B cell (primary cell): ENCODE results near the gene CUBN. TPM values are rescaled to one million over a fixed set of nuclear protein-coding genes. Genes with fewer than 3 reads are reported as not detected.

Experiments used
- ATAC-seq: fragments of 200-7000 bp; cut with Tn5 transposase; one replicate; pipeline ENCODE4 v1.10.0; 2021; ENCODE audit warnings: low read depth, mild to moderate bottlenecking, moderate number of reproducible peaks, moderate library complexity
- CTCF ChIA-PET: fragments of 350-600 bp; sonication (Branson Sonifier 250); formaldehyde crosslinking; loops from one replicate; lab custom pipeline; 2021; ENCODE audit warnings: antibody characterized with exemption, inconsistent platforms; lab: Charles Lee
- POLR2A ChIA-PET: fragments of 350-600 bp; sonication (Branson Sonifier 250); formaldehyde crosslinking; loops from one replicate; lab custom pipeline; 2021; ENCODE audit warnings: antibody characterized with exemption; lab: Charles Lee
- DNase-seq: peaks from one replicate; pipeline ENCODE4 v3.0.0; 2013
- H2AFZ ChIP-seq: 2 replicates; pipeline ENCODE4 v1.6.1; 2012; ENCODE audit warnings: mild to moderate bottlenecking, low read depth, low read length; ENCODE audit not compliant: insufficient read depth, poor library complexity, severe bottlenecking
- H3K27ac ChIP-seq, 2 donors: 1 replicate in 1 of 2; 2 replicates in 1 of 2; pipeline ENCODE4 v1.5.1; 2012 to 2013; ENCODE audit warnings: low read length in 2 of 2, mild to moderate bottlenecking in 2 of 2, moderate library complexity in 1 of 2
- H3K27me3 ChIP-seq, 4 experiments: fragments of 200-600 bp in 1 of 4; sonication (generic) in 1 of 4; replicated peaks in 1 of 4; 1 replicate in 2 of 4; 2 replicates in 2 of 4; pipeline versions ENCODE4 v1.6.1 to v1.7.0; 2013 to 2016; ENCODE audit warnings: low read length in 3 of 4, mild to moderate bottlenecking in 2 of 4, mixed read lengths in 1 of 4, moderate library complexity in 1 of 4; ENCODE audit not compliant: insufficient read depth in 4 of 4, control insufficient read depth in 3 of 4; ENCODE audit errors: control extremely low read depth in 1 of 4
- H3K36me3 ChIP-seq, 2 experiments: replicated peaks in 1 of 2; 1 replicate in 1 of 2; 2 replicates in 1 of 2; pipeline versions ENCODE4 v1.6.1 to v1.7.1; 2013; ENCODE audit warnings: low read length in 1 of 2; ENCODE audit not compliant: insufficient read depth in 2 of 2, control insufficient read depth in 1 of 2; ENCODE audit errors: control extremely low read depth in 1 of 2, extremely low read depth in 1 of 2
- H3K4me1 ChIP-seq, 2 donors: fragments of 200-600 bp in 1 of 2; sonication (generic) in 1 of 2; 1 replicate in 1 of 2; 2 replicates in 1 of 2; pipeline versions ENCODE4 v1.5.1 to v1.6.1; 2013 to 2017; ENCODE audit warnings: low read length in 2 of 2; ENCODE audit not compliant: control insufficient read depth in 2 of 2, insufficient read depth in 2 of 2
- H3K4me2 ChIP-seq: replicated peaks from 2 replicates; pipeline ENCODE3; 2012; ENCODE audit warnings: mild to moderate bottlenecking, low read depth, low read length; ENCODE audit not compliant: poor library complexity, severe bottlenecking
- H3K4me3 ChIP-seq, 5 experiments: fragments of 200-600 bp in 1 of 5; sonication (generic) in 1 of 5; 1 replicate in 3 of 5; 2 replicates in 2 of 5; pipeline versions ENCODE4 v1.5.1 to v1.7.0; 2011 to 2016; ENCODE audit warnings: low read length in 4 of 5, mild to moderate bottlenecking in 4 of 5, low read depth in 2 of 5, control low read depth in 1 of 5, moderate library complexity in 1 of 5; ENCODE audit not compliant: insufficient read depth in 1 of 5; ENCODE audit errors: control extremely low read depth in 1 of 5, extremely low read depth in 1 of 5
- H3K79me2 ChIP-seq: fragments of 200-600 bp; sonication (generic); one replicate; pipeline ENCODE4 v1.6.0; 2016; ENCODE audit warnings: low read length; ENCODE audit not compliant: control insufficient read depth, insufficient read depth
- H3K9ac ChIP-seq: fragments of 200-600 bp; sonication (generic); 2 replicates; pipeline ENCODE4 v1.6.1; 2017; ENCODE audit warnings: mild to moderate bottlenecking, low read length, moderate library complexity
- H3K9me3 ChIP-seq, 3 donors: one replicate each; pipeline versions ENCODE4 v1.6.1 to v1.7.1; 2013; ENCODE audit warnings: low read length in 2 of 3; ENCODE audit not compliant: control insufficient read depth in 2 of 3, insufficient read depth in 1 of 3; ENCODE audit errors: control extremely low read depth in 1 of 3
- H4K20me1 ChIP-seq: 2 replicates; pipeline ENCODE4 v1.6.0; 2012; ENCODE audit warnings: mild to moderate bottlenecking, low read length; ENCODE audit not compliant: insufficient read depth, control insufficient read depth, poor library complexity, severe bottlenecking
- H3K27ac Mint-ChIP-seq: one replicate; pipeline ENCODE4 v1.8.0; 2021; ENCODE audit warnings: mixed read lengths
- H3K27me3 Mint-ChIP-seq: one replicate; pipeline ENCODE4 v1.8.0; 2021; ENCODE audit warnings: mixed read lengths
- H3K4me1 Mint-ChIP-seq: one replicate; pipeline ENCODE4 v1.8.0; 2021; ENCODE audit warnings: mixed read lengths
- H3K4me3 Mint-ChIP-seq: one replicate; pipeline ENCODE4 v1.8.0; 2021; ENCODE audit warnings: mixed read lengths
- H3K9me3 Mint-ChIP-seq: one replicate; pipeline ENCODE4 v1.8.0; 2022; ENCODE audit warnings: mixed read lengths; ENCODE audit not compliant: insufficient read depth
- EZH2 ChIP-seq: IDR thresholded peaks from 2 replicates; pipeline ENCODE4 v1.6.1; 2012; ENCODE audit warnings: borderline replicate concordance, low read depth, mild to moderate bottlenecking, moderate library complexity, low read length; ENCODE audit not compliant: insufficient read depth, poor library complexity, severe bottlenecking
- WGBS: methylation state at CpG from one replicate; pipeline ENCODE4 v1.1.5; 2013; ENCODE audit warnings: missing lambda C conversion rate; ENCODE audit not compliant: insufficient coverage; 5-methylcytosine and 5-hydroxymethylcytosine counted together
- intact Hi-C: fragments of 100-400 bp; cut with micrococcal nuclease; formaldehyde crosslinking; loops from one replicate; pipeline ENCODE4 v1.10.0; 2022
- polyA plus RNA-seq: library from polyadenylated mRNA; depleted of rRNA; stranded (reverse); fragments of >200 nt; gene quantifications from 2 replicates; pipeline ENCODE4 v1.2.3, GENCODE V29; 2012
- total RNA-seq, 2 donors: library from RNA; stranded (reverse); fragments of 120-200 nt in 1 of 2; gene quantifications; 1 replicate in 1 of 2; 2 replicates in 1 of 2; pipeline versions ENCODE4 v1.2.3 to v1.2.4, GENCODE V29; 2013 to 2022
- TF ChIP-seq, protein P1 (sequence below): fragments of 200-600 bp; IDR thresholded peaks from one replicate; pipeline ENCODE4 v1.8.0; 2022; ENCODE audit warnings: antibody characterized with exemption, mild to moderate bottlenecking

Gene CUBN
- total and polyA plus RNA-seq, 2 donors (not counting 1 experiment from before 2014, with no cell fraction given), result 4.2 to 5.7 TPM

DNA sequence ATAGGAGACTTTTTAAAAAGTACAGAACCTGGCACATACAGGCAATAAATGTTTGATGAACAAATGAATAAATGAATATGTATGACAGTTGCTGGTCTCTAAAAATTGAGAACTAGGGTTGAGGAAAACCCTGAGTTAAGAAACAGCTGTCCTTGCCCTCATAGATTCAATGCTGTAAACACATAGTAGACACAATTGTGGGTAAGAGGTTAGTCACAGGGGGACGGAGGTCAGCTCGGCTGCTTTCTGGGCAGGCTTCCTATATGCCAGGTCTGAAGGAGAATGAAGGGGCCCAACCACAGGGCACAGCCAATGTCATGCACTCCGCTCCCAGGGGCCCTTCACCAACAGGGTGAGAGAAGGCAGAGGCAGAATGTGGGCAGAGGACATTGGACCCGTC lies 169.1 kb downstream of the CUBN start:
- Histone ChIP-seq H3K27me3 (no peaks in the 10 kb centered on the region), H3K9ac (no peak overlapping the region), H4K20me1 (no peaks in the 10 kb centered on the region), H3K79me2 (no peaks in the 10 kb centered on the region), H3K9me3 (no peaks in the 10 kb centered on the region), H3K4me2 (no peak overlapping the region), H3K36me3 (no peaks in the 10 kb centered on the region), H3K27ac (no peak overlapping the region), H2AFZ (no peak overlapping the region), H3K4me3 (no peak overlapping the region), H3K4me1 (no peaks in the 10 kb centered on the region)
- Mint-ChIP-seq H3K27ac (no peak overlapping the region), H3K4me1 (no peaks in the 10 kb centered on the region), H3K4me3 (no peak overlapping the region), H3K9me3 (no peaks in the 10 kb centered on the region), H3K27me3 (no peaks in the 10 kb centered on the region)
- CTCF ChIA-PET, result no interaction called here
- no peak for TF ChIP-seq EZH2
- TF ChIP-seq, protein P1, sequence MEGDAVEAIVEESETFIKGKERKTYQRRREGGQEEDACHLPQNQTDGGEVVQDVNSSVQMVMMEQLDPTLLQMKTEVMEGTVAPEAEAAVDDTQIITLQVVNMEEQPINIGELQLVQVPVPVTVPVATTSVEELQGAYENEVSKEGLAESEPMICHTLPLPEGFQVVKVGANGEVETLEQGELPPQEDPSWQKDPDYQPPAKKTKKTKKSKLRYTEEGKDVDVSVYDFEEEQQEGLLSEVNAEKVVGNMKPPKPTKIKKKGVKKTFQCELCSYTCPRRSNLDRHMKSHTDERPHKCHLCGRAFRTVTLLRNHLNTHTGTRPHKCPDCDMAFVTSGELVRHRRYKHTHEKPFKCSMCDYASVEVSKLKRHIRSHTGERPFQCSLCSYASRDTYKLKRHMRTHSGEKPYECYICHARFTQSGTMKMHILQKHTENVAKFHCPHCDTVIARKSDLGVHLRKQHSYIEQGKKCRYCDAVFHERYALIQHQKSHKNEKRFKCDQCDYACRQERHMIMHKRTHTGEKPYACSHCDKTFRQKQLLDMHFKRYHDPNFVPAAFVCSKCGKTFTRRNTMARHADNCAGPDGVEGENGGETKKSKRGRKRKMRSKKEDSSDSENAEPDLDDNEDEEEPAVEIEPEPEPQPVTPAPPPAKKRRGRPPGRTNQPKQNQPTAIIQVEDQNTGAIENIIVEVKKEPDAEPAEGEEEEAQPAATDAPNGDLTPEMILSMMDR, result no peak
- no peak for DNase-seq
- POLR2A ChIA-PET, result no interaction called here
- WGBS, result 100% methylated on average over 1 of the region's 4 CpGs
- intact Hi-C loops, result no loop called here
- no peak for ATAC-seq

DNA sequence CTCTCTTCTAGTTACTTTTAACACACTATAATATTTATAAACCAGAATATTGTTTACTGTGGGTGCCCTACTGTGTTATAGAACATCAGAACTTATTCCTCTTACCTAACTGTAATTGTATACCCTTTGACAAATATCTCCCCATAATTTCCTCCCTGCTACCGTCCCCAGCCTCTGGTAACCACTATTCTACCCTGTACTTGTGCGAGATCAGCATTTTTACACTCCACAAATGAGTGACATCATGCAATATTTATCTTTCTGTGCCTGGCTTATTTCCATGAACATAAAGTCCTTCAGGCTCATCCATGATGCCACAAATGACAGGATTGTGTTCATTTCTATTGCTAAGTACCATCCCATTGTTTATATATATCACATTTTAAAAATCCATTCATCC lies 172.6 kb downstream of the CUBN start:
- Mint-ChIP-seq H3K4me3 (no peak overlapping the region), H3K27me3 (no peaks in the 10 kb centered on the region), H3K4me1 (no peaks in the 10 kb centered on the region), H3K9me3 (no peaks in the 10 kb centered on the region), H3K27ac (no peak overlapping the region)
- WGBS, result 82% methylated on average over 2 of the region's 2 CpGs
- TF ChIP-seq, protein P1, result no peak
- no peak overlapping the region for H3K9ac ChIP-seq
- intact Hi-C loops, result no loop called here
- H3K27ac ChIP-seq, result no peak overlapping the region
- no peaks in the 10 kb centered on the region for H3K79me2 ChIP-seq
- no peak overlapping the region for H3K4me3 ChIP-seq
- no peak overlapping the region for H2AFZ ChIP-seq
- no peak overlapping the region for H3K4me2 ChIP-seq
- no peaks in the 10 kb centered on the region for H4K20me1 ChIP-seq
- H3K9me3 ChIP-seq, result no peaks in the 10 kb centered on the region
- H3K27me3 ChIP-seq, result no peaks in the 10 kb centered on the region
- H3K36me3 ChIP-seq, result no peaks in the 10 kb centered on the region
- no peak for ATAC-seq
- CTCF ChIA-PET, result no interaction called here
- no peak for DNase-seq
- no peaks in the 10 kb centered on the region for H3K4me1 ChIP-seq
- POLR2A ChIA-PET, result no interaction called here
